GM23248 (cell line): ENCODE measurements around the gene TREX2.

Experiments
- EZH2 ChIP-seq: fragments of 200-600 bp; sonication (generic); IDR thresholded peaks from 2 replicates; pipeline ENCODE4 v1.6.1; 2018; ENCODE audit warnings: antibody characterized with exemption, mild to moderate bottlenecking; ENCODE audit not compliant: insufficient read depth, poor library complexity, severe bottlenecking
- EZH2phosphoT487 ChIP-seq: fragments of 200-600 bp; sonication (generic); IDR thresholded peaks from 2 replicates; pipeline ENCODE4 v1.6.1; 2018; ENCODE audit warnings: antibody characterized with exemption, moderate library complexity, mild to moderate bottlenecking, low read depth; ENCODE audit not compliant: insufficient read depth

- TF ChIP-seq EZH2 (no peak), EZH2phosphoT487 (no peak)
Measured at GRCh38 chrX:153396320-153397195, 49.3 kb downstream of the TREX2 start.
